OCI-M1 (cell line): ENCODE data around the gene HCLS1.
A peak's percentile ranks its signal among the peaks of the same experiment; 100 is the strongest.
"Not testable (repeated sequence)": the region's sequence is repeated elsewhere in the genome, so short reads cannot be mapped to it uniquely, and the experiment has no call there.

Experiments used
- DNase-seq: peaks from one replicate; lab custom pipeline; 2025; lab: John Stamatoyannopoulos, UW

Gene HCLS1

GRCh38 chr3:121660356-121661171, at the start of gene HCLS1:
HCLS1 (minus strand) TSS chr3:121660903; CDS start chr3:121658347, 2,556 bp downstream.
- peak; percentile 91 for DNase-seq

GRCh38 chr3:121710347-121710746, 49.6 kb upstream of the HCLS1 start:
- DNase-seq = no peak

- no peak for DNase-seq
Measured at GRCh38 chr3:121707531-121708273, 47.0 kb upstream of the HCLS1 start.

GRCh38 chr3:121705541-121705940, 44.8 kb upstream of the HCLS1 start:
- no peak for DNase-seq

- DNase-seq = no peak
Measured at GRCh38 chr3:121703973-121704372, 43.3 kb upstream of the HCLS1 start.

- DNase-seq = no peak
Measured at GRCh38 chr3:121698901-121699300, 38.2 kb upstream of the HCLS1 start.

- no peak for DNase-seq
Measured at GRCh38 chr3:121698476-121698875, 37.8 kb upstream of the HCLS1 start.

- no peak for DNase-seq
Measured at GRCh38 chr3:121696186-121696585, 35.5 kb upstream of the HCLS1 start.

- DNase-seq = no peak
Measured at GRCh38 chr3:121692010-121692699, 31.5 kb upstream of the HCLS1 start.

GRCh38 chr3:121690777-121691405, 30.2 kb upstream of the HCLS1 start:
- DNase-seq = no peak

- DNase-seq = not testable (repeated sequence)
Measured at GRCh38 chr3:121688747-121689146, 28.0 kb upstream of the HCLS1 start.

GRCh38 chr3:121681792-121682191, 21.1 kb upstream of the HCLS1 start:
- no peak for DNase-seq

- DNase-seq = no peak
Measured at GRCh38 chr3:121677141-121677540, 16.4 kb upstream of the HCLS1 start.

- DNase-seq = no peak
Measured at GRCh38 chr3:121670676-121671075, 10.0 kb upstream of the HCLS1 start.

- DNase-seq = no peak
Measured at GRCh38 chr3:121667333-121667732, 6.6 kb upstream of the HCLS1 start.

GRCh38 chr3:121665488-121665887, 4.8 kb upstream of the HCLS1 start:
- DNase-seq = no peak

GRCh38 chr3:121663171-121663847, 2.6 kb upstream of the HCLS1 start:
- no peak for DNase-seq

GRCh38 chr3:121662742-121663141, 2.0 kb upstream of the HCLS1 start:
- DNase-seq = no peak

GRCh38 chr3:121661376-121661775, 673 bp upstream of the HCLS1 start:
- no peak for DNase-seq

- DNase-seq = no peak
Measured at GRCh38 chr3:121659586-121659985, 1.1 kb downstream of the HCLS1 start.

GRCh38 chr3:121658716-121659435, 1.8 kb downstream of the HCLS1 start:
- no peak for DNase-seq
